KOPT-K1 (cell line): Measurements from ENCODE around the gene MFAP3L.
"Not testable (repeated sequence)": the region's sequence is repeated elsewhere in the genome, so short reads cannot be mapped to it uniquely, and the experiment has no call there.

Source experiments
- H3K27ac ChIP-seq: fragments of 200-600 bp; sonication (generic); 2 replicates; pipeline ENCODE4 v1.5.1; 2016; ENCODE audit warnings: antibody characterized with exemption, mild to moderate bottlenecking, low read depth, low read length; ENCODE audit not compliant: poor library complexity, severe bottlenecking
- H3K36me3 ChIP-seq: fragments of 200-600 bp; sonication (generic); 2 replicates; pipeline ENCODE4 v1.5.1; 2017; ENCODE audit warnings: antibody characterized with exemption, mild to moderate bottlenecking, low read length, moderate library complexity; ENCODE audit not compliant: insufficient read depth
- H3K9me3 ChIP-seq: fragments of 200-600 bp; sonication (generic); 2 replicates; pipeline ENCODE4 v1.5.1; 2017; ENCODE audit warnings: antibody characterized with exemption, low read length, mild to moderate bottlenecking; ENCODE audit not compliant: insufficient read depth, poor library complexity, severe bottlenecking

Gene MFAP3L

GRCh38 chr4:169952236-169953002 lies 73.8 kb downstream of the MFAP3L start:
- H3K36me3 ChIP-seq, result no peaks in the 10 kb centered on the region
- no peaks in the 10 kb centered on the region for H3K9me3 ChIP-seq
- H3K27ac ChIP-seq, result no peak overlapping the region

- H3K9me3 ChIP-seq, result no peaks in the 10 kb centered on the region
- H3K27ac ChIP-seq, result no peak overlapping the region
- H3K36me3 ChIP-seq, result no peaks in the 10 kb centered on the region
These were observed 77.9 kb downstream of the MFAP3L start for GRCh38 chr4:169948271-169948670.

GRCh38 chr4:169945636-169946035 lies 80.6 kb downstream of the MFAP3L start:
- no peaks in the 10 kb centered on the region for H3K36me3 ChIP-seq
- no peak overlapping the region for H3K27ac ChIP-seq
- no peaks in the 10 kb centered on the region for H3K9me3 ChIP-seq

- not testable (repeated sequence) for H3K9me3 ChIP-seq, H3K27ac ChIP-seq, H3K36me3 ChIP-seq
These were observed 82.6 kb downstream of the MFAP3L start for GRCh38 chr4:169943601-169944000.

GRCh38 chr4:169941141-169941540 lies 85.1 kb downstream of the MFAP3L start:
- H3K9me3 ChIP-seq, result no peaks in the 10 kb centered on the region
- H3K27ac ChIP-seq, result no peak overlapping the region
- no peaks in the 10 kb centered on the region for H3K36me3 ChIP-seq

GRCh38 chr4:169940460-169940859 lies 85.7 kb downstream of the MFAP3L start:
- Histone ChIP-seq H3K27ac (no peak overlapping the region), H3K9me3 (no peaks in the 10 kb centered on the region), H3K36me3 (no peaks in the 10 kb centered on the region)
